ENCODE data around the gene NR5A1. TPM values are rescaled to one million over a fixed set of nuclear protein-coding genes. Genes with fewer than 3 reads are reported as not detected.

The NR5A1 gene
- total and polyA plus RNA-seq, 2 of the 13 experiments (the other 11 are each of a cell fraction or from before 2014, with no cell fraction given) = 28.9 to 44.7 TPM

DNA sequence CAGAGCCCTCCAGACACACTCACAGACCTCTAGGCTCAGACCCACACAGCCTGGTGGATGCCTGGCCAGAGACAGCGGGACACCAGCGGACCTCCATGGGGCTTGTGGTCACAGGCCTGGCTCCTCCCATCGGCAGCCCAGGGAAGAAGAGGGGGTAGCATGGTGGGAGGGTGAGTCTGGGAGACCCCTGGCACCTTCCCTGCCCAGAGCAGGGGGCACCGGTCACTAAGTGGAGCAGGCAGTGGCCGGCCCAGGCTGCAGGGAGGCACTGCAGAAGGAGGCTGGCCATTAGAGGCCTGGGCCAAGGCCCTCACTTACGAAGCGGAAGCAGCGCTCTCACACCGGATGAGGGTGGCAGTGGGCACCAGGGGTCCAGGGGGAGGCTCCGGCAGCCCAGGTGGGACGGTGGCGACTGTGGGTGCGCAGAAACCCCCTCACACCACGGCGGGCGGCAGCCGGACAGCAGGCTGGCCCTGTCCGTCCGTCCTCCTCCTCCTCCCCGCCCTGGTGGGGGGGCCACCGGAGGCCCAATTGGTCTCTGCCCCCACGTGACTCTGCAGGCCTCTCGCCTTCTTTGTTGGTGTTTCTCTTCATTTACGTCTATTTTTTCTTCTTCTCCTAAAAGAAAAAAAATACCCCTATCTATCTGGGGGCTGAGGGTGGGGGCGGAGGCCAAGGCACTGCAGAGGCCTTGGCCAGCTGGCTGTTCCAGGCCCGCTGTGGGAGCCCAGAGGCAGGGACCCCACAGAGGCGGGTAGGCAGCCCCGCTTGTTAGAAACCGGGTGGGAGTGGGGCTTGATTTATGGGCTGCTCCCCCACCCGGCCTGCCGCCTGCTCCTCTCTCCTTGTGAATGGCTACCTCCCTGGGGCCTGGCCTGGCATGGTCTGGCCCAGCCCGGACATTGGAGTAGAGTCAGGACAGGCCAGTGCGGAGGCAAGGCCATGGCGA is at the start of gene NR5A1 (continued):
- TF ChIP-seq ZNF281 (CRISPR knock-in tag; IDR thresholded peaks at IDR 0.05; ENCODE audit: borderline replicate concordance) (peak; percentile 36; the same call in 1 of the 2 replicates), ZNF777 (CRISPR knock-in tag; IDR thresholded peaks at IDR 0.05) (peak; percentile 59; the same call in 1 of the 2 replicates), ZNF740 (CRISPR knock-in tag; IDR thresholded peaks at IDR 0.05) (peak; percentile 99), JUN (CRISPR knock-in tag; IDR thresholded peaks at IDR 0.05) (0 out of 2 replicates have a peak, but pooled peaks have one; percentile 14), ZNF24 (IDR thresholded peaks at IDR 0.05) (no peak), GABPA (IDR thresholded peaks at IDR 0.05; ENCODE audit: low read depth, low read length) (no peak), GABPA (CRISPR knock-in tag; IDR thresholded peaks at IDR 0.05; ENCODE audit: low read depth) (peak; percentile 80), THRA (CRISPR knock-in tag; IDR thresholded peaks at IDR 0.05; ENCODE audit: borderline replicate concordance) (peak; percentile 7; the same call in 1 of the 2 replicates), ZNF607 (CRISPR knock-in tag; IDR thresholded peaks at IDR 0.05; ENCODE audit: borderline replicate concordance) (0 out of 2 replicates have a peak, but pooled peaks have one; percentile 47), ZNF253 (CRISPR knock-in tag; IDR thresholded peaks at IDR 0.05; ENCODE audit: borderline replicate concordance) (peak; percentile 31; the same call in 1 of the 2 replicates), ZNF883 (CRISPR knock-in tag; IDR thresholded peaks at IDR 0.05; ENCODE audit: not compliant biosample characterization) (peak; percentile 90), POLR2AphosphoS5 (IDR thresholded peaks at IDR 0.05; ENCODE audit: low read depth, low read length) (peak; percentile 68), FOXO1 (CRISPR knock-in tag; IDR thresholded peaks at IDR 0.05) (peak; percentile 51), HNF4A (CRISPR knock-in tag; IDR thresholded peaks at IDR 0.05) (no peak), AKAP8 (CRISPR knock-in tag; IDR thresholded peaks at IDR 0.05) (0 out of 2 replicates have a peak, but pooled peaks have one; percentile 1), SIX4 (CRISPR knock-in tag; IDR thresholded peaks at IDR 0.05) (no peak), ZNF605 (CRISPR knock-in tag; IDR thresholded peaks at IDR 0.05) (peak; percentile 88), BRCA1 (CRISPR knock-in tag; IDR thresholded peaks at IDR 0.05) (peak; percentile 83; the same call in 1 of the 2 replicates), SRSF4 (IDR thresholded peaks at IDR 0.05; ENCODE audit: low read depth, low read length, poor library complexity, severe bottlenecking) (no peak), ZNF547 (CRISPR knock-in tag; IDR thresholded peaks at IDR 0.05) (peak; percentile 85)
- TF ChIP-seq, protein P1, sequence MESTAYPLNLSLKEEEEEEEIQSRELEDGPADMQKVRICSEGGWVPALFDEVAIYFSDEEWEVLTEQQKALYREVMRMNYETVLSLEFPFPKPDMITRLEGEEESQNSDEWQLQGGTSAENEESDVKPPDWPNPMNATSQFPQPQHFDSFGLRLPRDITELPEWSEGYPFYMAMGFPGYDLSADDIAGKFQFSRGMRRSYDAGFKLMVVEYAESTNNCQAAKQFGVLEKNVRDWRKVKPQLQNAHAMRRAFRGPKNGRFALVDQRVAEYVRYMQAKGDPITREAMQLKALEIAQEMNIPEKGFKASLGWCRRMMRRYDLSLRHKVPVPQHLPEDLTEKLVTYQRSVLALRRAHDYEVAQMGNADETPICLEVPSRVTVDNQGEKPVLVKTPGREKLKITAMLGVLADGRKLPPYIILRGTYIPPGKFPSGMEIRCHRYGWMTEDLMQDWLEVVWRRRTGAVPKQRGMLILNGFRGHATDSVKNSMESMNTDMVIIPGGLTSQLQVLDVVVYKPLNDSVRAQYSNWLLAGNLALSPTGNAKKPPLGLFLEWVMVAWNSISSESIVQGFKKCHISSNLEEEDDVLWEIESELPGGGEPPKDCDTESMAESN (CRISPR knock-in tag; conservative IDR thresholded peaks at IDR 0.05) = peak; percentile 74; the same call in 1 of the 2 replicates
